ENCODE data around the gene BBC3.

GRCh38 chr19:47172666-47173455 lies 58.1 kb downstream of the BBC3 start:
- no peak for TF ChIP-seq CTCF (conservative IDR thresholded peaks at IDR 0.05; ENCODE audit: low read depth, low read length)
- no peak for TF ChIP-seq EZH2 (IDR thresholded peaks at IDR 0.05; ENCODE audit: borderline replicate concordance, low read depth, low read length, poor library complexity, severe bottlenecking)
